Measurements from ENCODE around the gene JMJD1C.

- no peak for TF ChIP-seq SUZ12 (IDR thresholded peaks at IDR 0.05; ENCODE audit: extremely low read depth, insufficient read depth, insufficient read length)
- TF ChIP-seq ZNF274 (IDR thresholded peaks at IDR 0.05; ENCODE audit: low read depth, low read length), result no peak
These were observed 42.3 kb downstream of the JMJD1C start for GRCh38 chr10:63423494-63423893.

Data from NT2/D1 (cell line).